GM21447 (cell line): Measurements from ENCODE around the gene ODAPH.
"Not testable (repeated sequence)": the region's sequence is repeated elsewhere in the genome, so short reads cannot be mapped to it uniquely, and the experiment has no call there.

ENCODE experiments used
- ATAC-seq: cut with Tn5 transposase; IDR thresholded peaks from one replicate; pipeline ENCODE4 v1.9.1; 2021; ENCODE audit not compliant: unreplicated experiment

Gene ODAPH

DNA sequence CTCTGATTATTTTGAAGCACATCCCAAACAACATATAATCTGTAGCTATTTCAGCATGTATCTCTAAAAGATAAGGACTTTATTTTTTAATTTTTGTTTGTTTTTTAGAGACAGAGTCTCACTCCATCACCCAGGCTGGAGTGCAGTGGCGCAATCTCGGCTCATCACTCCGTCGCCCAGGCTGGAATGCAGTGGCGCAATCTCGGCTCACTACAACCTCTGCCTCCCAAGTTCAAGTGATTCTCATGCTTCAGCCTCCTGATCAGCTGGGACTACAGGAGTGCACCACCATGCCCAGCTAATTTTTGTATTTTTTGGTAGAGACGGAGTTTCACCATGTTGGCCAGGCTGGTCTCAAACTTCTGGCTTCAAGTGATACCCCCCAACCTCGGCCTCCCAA lies 11.6 kb upstream of the ODAPH start:
- ATAC-seq = not testable (repeated sequence)

DNA sequence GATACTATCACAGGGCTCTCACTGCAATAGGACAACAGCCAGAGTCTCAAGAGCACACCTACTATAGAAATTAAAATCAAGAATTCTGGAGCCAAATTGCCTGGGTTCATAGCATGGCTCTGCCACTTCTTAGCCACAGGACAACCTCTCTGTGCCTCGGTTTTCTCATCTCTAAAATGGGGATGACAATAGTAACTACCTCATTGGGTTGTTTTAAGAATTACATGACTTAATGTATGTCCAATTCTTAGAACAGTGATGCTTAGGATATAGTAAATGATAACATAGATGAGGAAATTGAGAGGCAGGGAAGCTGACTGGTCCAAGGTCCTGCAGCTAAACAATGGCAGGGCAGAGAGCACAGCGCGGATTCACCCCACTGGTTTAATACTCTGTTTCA lies 11.0 kb upstream of the ODAPH start:
- no peak for ATAC-seq

- no peak for ATAC-seq
These were observed 10.3 kb upstream of the ODAPH start for GRCh38 chr4:75545526-75545925.

DNA sequence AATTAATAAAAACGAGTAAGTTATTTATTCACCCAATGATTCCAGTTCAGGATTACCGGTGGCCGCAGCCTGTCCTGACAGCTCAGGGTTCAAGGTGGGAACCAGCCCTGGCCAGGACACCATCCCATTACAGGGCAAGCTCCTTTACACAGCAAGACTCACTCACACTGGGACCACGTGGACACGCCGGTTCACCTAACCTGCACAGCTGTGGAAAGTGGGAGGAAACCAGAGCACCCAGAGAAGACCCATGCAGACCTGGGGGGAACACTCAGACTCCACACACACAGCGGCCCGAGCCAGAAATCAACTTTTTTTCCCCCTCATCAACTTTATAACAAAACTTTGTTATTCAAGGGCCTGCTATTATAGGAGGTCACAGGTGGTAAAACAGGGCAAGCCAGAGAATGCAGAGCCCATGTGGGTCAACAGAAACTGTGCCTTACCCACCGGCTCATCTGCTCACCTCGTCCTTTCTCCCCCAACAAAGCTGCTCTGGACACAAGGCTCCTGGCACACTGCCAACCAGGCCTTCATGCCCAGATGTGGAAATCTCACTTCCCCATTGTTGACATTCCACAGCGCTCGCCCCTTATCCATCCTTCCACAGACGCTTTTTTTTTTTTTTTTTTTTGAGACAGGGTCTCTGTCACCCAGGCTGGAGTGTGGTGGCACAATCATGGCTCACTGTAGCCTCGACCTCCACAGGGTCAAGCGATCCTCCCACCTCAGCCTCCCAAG lies 8.0 kb upstream of the ODAPH start:
- no peak for ATAC-seq

GRCh38 chr4:75549019-75549418 lies 6.8 kb upstream of the ODAPH start:
- no peak for ATAC-seq

DNA sequence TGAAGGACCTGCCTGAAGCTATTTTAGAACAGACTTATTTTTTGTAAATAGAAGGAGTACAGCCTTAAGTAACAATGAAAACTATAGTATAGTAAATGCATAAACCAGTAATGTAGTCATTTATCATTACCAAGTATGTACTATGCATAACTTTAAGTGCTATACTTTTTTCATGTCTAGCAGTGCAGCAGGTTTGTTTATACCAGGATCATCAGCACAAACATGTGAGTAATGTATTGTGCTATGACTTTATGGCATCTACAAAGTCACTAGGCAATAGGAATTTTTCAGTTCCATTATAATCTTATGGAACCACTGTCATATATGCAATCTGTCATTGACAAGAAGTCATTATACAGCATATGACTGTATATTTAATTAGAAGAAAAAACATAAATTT lies 3.4 kb upstream of the ODAPH start:
- ATAC-seq = no peak

GRCh38 chr4:75557696-75558095 lies 1.8 kb downstream of the ODAPH start:
- ATAC-seq = no peak

DNA sequence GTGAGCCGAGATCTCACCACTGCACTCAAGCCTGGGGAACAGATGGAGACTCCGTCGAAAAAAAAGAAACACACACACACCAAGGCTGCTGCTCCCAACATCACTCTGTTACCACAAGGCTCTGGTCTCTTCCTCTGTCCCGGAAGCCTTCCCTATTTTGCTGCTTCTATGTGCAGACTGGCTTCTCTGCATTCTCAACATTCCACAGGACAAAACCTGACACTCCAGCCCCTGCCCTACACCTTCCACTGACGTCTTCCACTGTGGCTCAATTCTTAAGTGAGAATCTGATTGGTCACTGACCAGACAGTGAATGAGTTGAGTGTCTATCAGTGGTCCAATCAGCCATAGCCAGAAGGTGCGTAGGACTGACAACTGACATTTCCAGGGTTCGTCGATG lies 5.9 kb downstream of the ODAPH start:
- no peak for ATAC-seq

GRCh38 chr4:75564023-75564422 lies 8.2 kb downstream of the ODAPH start:
- ATAC-seq = no peak

- no peak for ATAC-seq
These were observed 9.6 kb downstream of the ODAPH start for GRCh38 chr4:75565481-75565880.

DNA sequence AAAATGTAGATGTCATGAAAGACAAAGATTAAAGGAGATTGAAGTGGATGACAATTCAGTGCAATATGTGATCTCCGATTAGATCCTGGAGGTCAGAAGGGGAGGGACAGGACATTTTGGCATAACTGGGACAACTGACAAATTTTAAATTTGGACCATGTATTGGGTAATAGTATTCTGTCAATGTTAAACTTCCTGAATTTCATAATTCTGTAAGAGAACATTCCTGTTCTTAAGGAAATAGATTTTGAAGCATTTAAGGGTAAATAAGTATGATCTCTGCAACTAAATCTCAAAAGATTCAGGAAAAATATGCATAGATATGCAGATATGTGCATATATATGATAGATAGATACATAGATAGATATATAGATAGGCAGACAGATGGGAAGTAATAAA lies 11.0 kb downstream of the ODAPH start:
- ATAC-seq = no peak

DNA sequence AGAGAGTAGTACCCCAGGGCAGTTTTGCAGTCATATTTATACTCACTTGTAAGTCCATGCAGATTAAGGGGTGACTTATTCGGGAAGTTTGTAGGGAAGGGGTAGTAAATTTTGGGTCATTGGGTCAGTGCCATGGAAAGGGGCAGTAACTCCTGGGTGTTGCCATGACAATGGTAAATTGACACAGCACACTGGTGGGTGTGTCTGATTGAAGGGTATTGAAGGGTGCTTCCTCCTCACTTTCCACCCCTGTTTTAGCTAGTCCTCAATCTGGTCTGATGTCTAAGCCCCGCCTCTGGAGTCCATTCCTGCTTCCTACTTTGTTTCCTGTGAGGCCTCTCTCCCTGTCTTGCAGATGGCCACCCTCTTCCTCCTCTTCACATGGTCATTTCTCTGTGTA lies 11.9 kb downstream of the ODAPH start:
- ATAC-seq = no peak

- no peak for ATAC-seq
These were observed 28.2 kb downstream of the ODAPH start for GRCh38 chr4:75584067-75584466.

GRCh38 chr4:75593393-75593792 lies 37.5 kb downstream of the ODAPH start:
- no peak for ATAC-seq

DNA sequence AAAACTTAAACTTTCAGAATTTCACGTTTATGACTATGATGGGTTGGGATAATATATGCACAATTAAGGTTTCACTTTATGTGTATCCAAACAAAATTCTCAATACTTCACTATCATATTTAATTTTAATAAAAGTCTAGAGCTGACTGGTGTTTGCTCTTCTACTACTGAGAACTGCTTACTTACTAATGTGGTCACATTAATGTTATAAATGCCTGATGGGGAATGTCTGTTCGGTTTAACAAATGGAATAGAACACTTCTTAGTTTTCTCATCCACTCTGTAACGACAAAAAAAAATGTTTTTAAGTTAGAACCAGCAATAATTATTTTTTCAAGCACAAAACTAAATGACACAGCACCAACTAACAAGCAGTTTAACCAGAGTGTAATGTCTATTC lies 40.2 kb downstream of the ODAPH start:
- no peak for ATAC-seq

DNA sequence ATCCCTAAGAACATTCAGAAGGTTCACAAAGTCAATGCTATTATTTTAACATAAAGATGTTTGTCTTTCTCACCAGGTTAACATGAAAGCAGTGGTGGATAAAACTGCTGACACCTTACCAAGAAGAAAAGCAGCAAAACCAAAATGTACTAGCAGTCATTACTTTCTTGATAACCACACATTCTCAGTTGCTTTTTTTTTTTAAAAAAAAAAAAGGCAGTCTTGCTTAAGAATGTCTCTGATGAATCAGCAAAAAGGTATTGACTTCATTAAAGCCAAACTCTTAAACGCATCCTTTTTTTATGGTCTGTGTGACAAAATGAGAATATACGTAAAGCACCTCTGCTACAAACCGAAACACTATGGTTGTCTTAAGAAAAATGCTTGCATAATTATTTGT lies 42.5 kb downstream of the ODAPH start:
- ATAC-seq = no peak

GRCh38 chr4:75599647-75600046 lies 43.8 kb downstream of the ODAPH start:
- ATAC-seq = no peak

- no peak for ATAC-seq
These were observed 50.1 kb downstream of the ODAPH start for GRCh38 chr4:75605928-75606327.

- no peak for ATAC-seq
These were observed 56.4 kb downstream of the ODAPH start for GRCh38 chr4:75612306-75612705.
